Stimulated activated CD8-positive, alpha-beta memory T cell treated with anti-CD3 and anti-CD28 coated beads, Interleukin-2, amount 100 ng/mL, for 1 hour (primary cell): ENCODE measurements around the gene PSMD14.
"Not testable (repeated sequence)": the region's sequence is repeated elsewhere in the genome, so short reads cannot be mapped to it uniquely, and the experiment has no call there.

Experiments
- DNase-seq, 2 donors: peaks; one replicate each; pipeline ENCODE4 v3.0.0-alpha.2; 2020; ENCODE audit warnings: low read depth in 2 of 2

PSMD14 gene

GRCh38 chr2:161308178-161308955 lies at the start of gene PSMD14:
Gene PSMD14 (plus strand): TSS chr2:161308425. CDS start chr2:161318826, 10,401 bp downstream.
- peak; percentile 72 to 77 for DNase-seq

GRCh38 chr2:161265874-161266273 lies 42.4 kb upstream of the PSMD14 start:
- DNase-seq = no peak

DNA sequence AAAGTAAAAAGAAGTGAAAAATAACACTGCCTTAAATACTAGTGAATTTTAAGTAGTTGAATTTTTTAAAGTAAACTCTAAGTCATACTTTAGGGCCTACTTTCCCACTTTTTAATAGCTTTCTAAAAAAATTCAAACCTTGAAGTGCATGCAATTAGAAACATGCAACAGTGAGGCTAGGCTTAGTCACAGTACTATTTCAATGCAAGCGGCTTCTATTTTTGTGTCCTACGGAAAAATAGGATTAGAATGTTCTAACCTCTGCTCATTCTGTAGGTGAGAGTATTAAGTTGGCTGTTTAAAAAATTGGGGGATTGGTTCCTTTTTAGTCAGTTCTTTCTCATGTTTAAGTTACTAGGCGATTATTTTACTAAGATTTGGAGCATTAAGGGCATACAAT lies 39.1 kb upstream of the PSMD14 start:
- DNase-seq = no peak

DNA sequence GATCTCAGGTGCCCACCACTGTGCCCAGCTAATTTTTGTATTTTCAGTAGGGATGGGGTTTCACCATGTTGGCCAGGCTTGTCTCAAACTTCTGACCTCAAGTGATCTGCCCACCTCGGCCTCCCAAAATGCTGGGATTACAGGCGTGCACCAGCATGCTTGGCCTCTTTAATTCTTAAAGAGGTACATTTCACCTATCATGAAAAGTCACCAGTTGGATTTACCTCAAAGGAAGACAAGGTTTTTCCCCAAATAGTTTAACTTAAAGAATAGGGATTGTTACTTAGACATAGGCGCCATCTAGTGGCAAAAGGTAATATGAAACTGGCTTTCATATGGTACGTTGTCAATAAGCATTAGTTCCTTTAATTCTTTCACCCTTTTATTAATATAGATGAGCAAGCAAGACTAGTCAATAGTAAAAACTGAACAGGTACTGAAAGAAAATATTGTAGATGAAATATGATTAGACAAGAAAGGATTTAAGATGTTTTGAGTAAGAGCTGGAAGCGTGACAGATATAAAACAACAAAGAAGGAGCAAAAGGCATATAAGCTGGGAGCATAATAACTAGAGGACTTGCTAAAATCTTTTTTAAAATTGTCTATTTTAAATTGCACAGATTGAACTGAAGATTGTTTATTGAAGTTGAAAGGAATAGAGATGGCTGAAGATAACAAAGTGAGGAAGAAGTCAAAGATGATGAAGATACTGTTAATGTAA lies 35.0 kb upstream of the PSMD14 start:
- DNase-seq = no peak

GRCh38 chr2:161278564-161279229 lies 29.5 kb upstream of the PSMD14 start:
- not testable (repeated sequence) for DNase-seq

DNA sequence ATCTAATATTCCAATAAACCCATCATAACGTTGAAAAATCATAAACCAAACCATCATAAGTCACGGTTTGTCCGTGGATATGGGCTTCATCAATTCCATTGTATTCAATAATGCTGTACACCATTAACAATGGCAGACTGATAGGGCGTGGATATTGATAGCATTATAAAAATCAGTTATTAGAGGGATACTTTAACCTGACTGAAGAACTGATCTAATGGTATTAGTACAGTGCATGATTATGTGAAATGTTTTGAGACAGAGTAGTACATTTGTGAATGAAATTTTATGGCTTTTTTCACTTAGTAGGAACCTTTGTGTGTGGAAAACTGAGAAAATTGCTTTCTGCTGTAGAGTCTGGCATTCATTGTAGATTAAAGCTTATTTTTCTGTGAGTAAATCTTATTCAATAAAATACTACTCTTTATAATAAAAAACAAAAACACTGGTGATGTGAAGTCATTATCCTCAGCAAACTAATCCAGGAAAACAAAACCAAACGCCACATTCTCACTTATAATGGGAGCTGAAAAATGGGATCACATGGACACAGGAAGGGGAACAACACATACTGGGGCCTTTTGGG lies 28.9 kb upstream of the PSMD14 start:
- DNase-seq = not testable (repeated sequence)

- DNase-seq = peak; percentile 14 to 21
Observed at GRCh38 chr2:161280906-161281323, 27.3 kb upstream of the PSMD14 start.

GRCh38 chr2:161281615-161282310 lies 26.5 kb upstream of the PSMD14 start:
- DNase-seq = not testable (repeated sequence)

DNA sequence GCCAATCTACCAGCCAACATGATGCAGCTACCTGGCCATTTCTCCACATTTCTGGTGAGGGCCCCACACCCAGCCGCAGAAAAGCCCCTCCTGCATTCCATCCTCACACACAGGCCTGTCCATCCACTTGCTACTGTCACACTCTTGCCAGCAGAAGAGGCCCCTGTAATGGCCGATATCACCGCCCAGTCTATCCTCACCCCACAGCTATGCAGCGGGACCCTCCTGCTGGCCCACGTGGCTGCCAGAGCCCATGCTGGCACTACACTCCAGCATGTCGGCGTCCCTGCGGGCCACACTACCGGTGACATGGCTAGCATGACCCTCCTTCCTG lies 25.9 kb upstream of the PSMD14 start:
- not testable (repeated sequence) for DNase-seq

- no peak for DNase-seq
Observed at GRCh38 chr2:161283926-161284325, 24.3 kb upstream of the PSMD14 start.

DNA sequence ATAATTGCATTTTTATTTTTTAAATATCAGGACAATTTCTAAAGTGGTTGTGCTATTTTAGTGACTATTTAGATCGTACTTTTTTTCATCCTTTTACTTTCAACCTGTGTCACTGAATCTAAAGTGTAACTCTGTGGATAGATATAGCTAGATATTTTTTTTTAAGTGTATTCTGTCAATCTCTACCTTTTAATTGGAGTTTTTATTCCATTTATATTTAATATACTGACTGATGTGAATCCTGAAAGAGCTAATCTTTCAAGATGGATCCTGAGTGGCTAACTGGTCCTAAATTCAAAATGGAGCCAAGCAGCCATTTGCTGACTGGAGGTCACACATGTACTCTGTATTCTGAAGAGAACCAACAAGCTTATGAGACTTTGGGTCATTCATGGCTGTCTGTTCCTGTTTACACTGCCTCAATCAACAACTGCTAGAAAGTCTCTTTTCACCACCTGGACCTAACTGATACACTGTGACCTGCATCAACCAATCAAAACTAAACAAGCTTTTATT lies 4.6 kb upstream of the PSMD14 start:
- no peak for DNase-seq

DNA sequence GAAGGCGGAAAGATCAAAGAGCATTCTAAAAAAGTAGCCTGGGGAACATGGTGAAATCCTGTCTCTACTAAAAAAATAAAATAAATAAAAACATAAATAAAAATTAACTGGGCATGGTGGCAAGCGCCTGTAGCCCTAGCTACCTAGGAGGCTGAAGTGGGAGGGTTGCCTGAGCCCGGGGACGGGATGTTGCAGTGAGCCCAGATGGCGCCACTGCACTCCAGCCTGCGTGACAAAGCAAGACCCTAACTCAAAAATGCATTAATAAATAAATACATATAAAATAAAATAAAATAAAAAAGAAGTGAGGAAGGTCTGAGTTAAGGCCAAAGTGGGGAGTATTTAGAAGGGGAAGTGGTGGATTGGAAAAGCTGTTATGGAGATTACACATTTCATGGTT lies 1.3 kb upstream of the PSMD14 start:
- no peak for DNase-seq

- DNase-seq = no peak
Observed at GRCh38 chr2:161307676-161308075, 549 bp upstream of the PSMD14 start.

DNA sequence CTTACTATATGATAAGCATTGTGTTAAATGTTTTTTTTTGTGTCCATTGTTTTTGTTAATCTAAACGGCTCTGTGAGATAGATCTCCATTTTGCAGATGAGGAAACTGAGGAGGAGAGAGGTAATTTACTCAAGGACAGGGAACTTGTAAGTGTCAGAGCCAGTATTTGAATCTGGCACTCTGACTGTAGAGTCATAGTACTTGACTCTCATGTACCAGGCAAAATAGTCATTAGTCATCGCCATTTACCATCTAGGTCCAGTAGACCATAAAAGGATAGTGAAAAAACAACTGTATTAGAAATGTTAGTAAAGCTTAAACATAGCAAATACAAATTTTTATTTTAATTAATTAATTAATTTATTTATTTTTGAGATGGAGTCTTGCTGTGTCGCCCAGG lies 4.8 kb downstream of the PSMD14 start:
- no peak for DNase-seq

DNA sequence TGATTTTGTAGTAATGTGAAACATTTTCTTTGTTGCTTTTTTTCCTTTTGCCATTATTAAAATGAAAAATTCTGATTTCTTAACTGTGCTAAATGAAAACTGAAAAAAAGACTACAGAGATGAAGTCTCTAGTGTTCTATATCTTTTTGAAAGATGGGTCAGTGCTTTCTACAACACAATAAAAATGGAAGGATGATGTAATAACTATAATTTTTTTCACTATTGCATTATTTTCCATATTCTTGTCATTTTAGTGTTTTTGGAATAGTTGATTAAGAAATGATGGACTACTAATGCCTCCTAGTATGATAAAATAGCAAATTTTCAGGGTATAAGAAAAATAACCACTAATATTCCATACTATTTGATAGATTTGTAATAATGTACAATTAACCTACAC lies 7.2 kb downstream of the PSMD14 start:
- no peak for DNase-seq

DNA sequence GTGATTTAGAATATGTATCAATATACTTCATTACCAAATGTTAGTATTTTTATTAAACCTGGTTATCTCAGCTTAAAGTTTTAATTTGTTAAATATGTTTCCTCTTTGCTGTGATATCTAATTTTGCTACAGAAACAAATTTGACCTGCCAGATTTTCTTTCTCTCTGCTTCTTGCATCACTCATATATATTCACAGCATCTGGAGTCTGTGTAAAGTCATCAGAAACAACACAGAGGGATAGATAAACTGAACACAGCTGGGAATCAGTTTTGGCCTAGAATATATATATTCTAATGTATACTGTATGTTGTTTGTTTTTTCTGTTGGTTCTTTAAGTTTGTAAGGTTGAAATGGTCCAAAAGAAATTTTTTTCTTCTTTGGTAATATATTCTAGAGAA lies 8.5 kb downstream of the PSMD14 start:
- DNase-seq = no peak

GRCh38 chr2:161321944-161322648 lies 13.9 kb downstream of the PSMD14 start:
- no peak for DNase-seq

DNA sequence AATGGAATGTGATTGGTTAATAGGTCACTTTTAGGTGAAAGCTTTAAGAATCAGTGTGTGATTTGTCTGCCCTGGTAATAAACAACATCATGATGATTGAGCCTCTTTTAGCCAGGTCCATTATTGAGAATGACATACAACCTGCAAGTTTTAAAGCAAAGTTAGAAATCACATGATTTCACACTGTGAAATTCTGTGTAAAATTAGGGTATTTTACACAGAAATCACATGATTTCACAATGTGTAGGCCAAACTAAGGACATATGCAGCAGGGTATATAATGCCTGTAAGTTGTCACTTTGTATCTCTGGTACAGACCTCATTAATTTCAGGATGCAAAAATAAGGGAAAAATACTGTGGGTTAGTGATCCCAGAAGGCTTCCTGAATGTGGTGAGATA lies 16.7 kb downstream of the PSMD14 start:
- DNase-seq = no peak

GRCh38 chr2:161327582-161327981 lies 19.4 kb downstream of the PSMD14 start:
- no peak for DNase-seq

GRCh38 chr2:161332371-161332967 lies 24.2 kb downstream of the PSMD14 start:
- DNase-seq = no peak
